NCI-H2029 (cell line): ENCODE results near the gene RMI2.

ENCODE experiments used
- DNase-seq: peaks from one replicate; lab custom pipeline; 2025; lab: John Stamatoyannopoulos, UW

Gene RMI2

GRCh38 chr16:11399261-11399831 is 54.1 kb downstream of the RMI2 start:
- DNase-seq, result no peak

- no peak for DNase-seq
Measured at GRCh38 chr16:11400076-11400475, 54.8 kb downstream of the RMI2 start.
